ENCODE data around the gene BMF.

Gene BMF

DNA sequence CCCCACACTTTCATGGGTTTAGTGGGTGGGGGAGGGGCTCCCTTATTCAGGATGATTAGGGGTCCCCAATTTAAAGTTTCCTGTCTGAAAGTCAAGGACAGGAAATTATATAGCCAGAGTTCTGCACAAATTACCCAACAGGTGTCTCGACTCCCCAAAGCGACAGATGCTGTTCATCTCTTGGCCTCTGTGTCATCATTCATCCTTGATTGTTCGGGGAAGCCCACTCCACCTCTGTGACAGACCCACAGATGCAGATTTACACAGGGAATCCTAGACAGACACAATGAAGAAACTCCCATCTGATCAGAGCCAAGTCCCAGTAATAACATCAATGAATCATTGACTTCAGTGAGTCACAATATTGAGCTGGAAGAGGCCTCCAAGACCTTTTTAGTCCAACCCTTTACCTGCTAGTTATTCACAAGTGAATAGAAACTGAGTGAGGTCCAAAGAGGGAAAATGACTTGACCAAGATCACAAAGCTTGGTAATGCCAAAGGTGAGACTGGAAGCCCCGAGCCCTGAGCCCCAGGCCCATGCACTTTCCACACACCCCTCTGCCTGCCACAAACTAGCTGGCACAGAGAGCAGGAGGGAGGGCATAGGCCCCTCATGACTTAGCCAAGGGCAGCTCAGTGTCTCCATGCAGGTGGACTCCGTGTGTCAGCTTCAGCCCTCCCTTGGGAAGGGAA is 61.8 kb downstream of the BMF start:
- ATAC-seq: no peak
- no peaks in the 10 kb centered on the region for H3K27me3 Mint-ChIP-seq
- H3K4me3 Mint-ChIP-seq: no peak overlapping the region
- H3K36me3 Mint-ChIP-seq: peaks cover 13% of the 10 kb centered on the region
- H3K27ac Mint-ChIP-seq: peak overlapping the region; percentile 97
- no peaks in the 10 kb centered on the region for H3K9me3 Mint-ChIP-seq
- peaks cover 70% of the 10 kb centered on the region for H3K4me1 Mint-ChIP-seq

DNA sequence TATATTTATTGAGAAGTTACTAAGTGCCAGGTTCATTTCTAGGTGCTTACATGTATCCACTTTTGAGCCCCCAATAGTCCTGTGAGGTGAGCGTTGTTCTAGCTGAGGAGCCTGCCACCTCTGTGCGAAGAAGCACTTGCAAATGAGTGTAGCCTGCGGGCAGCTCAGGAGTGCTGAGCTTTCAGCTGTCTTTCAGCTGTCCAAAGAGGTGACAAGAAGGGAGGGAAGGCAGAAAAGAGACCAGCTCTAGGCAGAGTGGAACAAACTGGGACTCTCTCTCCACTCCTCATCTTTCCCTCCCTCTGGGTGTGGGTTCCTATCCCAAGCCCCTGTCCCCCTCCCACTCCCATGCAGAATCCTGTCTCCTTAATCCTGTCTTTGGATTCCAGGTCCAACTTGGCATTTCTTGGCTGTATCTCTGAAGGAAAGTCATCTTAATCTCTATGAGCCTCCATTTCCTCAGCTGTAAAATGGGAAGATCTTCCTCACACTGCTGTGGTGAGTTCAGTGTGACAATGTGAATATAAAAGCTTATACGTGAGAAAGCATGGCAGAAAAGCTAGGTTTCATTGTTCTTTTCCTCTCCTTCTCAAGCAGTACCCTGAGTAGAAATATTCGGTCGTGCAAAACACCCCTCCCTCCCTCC is 63.0 kb downstream of the BMF start:
- Mint-ChIP-seq H3K27me3 (no peaks in the 10 kb centered on the region), H3K4me1 (peaks cover 74% of the 10 kb centered on the region), H3K9me3 (no peaks in the 10 kb centered on the region), H3K36me3 (peaks cover 13% of the 10 kb centered on the region), H3K27ac (peak overlapping the region; percentile 97), H3K4me3 (peak overlapping the region; percentile 66)
- peak; percentile 19 for ATAC-seq

- Mint-ChIP-seq H3K27ac (peak overlapping the region; percentile 97), H3K4me3 (peak overlapping the region; percentile 66), H3K4me1 (peaks cover 72% of the 10 kb centered on the region), H3K36me3 (peaks cover 7% of the 10 kb centered on the region), H3K9me3 (no peaks in the 10 kb centered on the region), H3K27me3 (no peaks in the 10 kb centered on the region)
- ATAC-seq: peak; percentile 92
These were observed 63.7 kb downstream of the BMF start for GRCh38 chr15:40044717-40045571.

- H3K9me3 Mint-ChIP-seq: no peaks in the 10 kb centered on the region
- peak overlapping the region; percentile 66 for H3K4me3 Mint-ChIP-seq
- H3K27ac Mint-ChIP-seq: peak overlapping the region; percentile 97
These were observed 64.6 kb downstream of the BMF start for GRCh38 chr15:40043927-40044716.

DNA sequence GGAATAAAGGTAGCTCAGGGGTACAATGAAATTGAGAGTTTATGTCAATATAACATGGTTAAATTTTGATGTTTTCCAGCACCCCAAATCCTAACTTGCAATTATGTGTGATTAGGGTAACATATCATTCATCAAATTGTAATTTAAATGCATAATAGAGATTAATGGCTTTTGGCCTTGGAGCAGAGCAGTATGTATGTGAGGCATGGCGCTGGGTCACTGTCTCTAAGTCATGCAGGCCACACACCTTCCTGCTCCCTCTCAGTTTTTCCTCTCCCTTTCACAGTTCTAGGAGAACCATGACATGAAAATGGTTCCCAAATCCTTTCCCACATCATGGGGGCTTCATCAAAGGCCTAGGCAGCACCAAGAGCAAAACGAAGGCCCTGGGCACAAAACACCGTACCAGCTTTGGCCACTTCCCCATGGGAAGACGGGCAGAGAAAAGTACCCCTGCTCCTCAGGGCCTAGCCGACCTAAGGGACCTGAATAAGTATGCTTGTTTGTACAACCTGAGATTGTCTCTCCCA is 65.8 kb downstream of the BMF start:
- Mint-ChIP-seq H3K4me3 (no peak overlapping the region), H3K36me3 (peaks cover 2% of the 10 kb centered on the region), H3K4me1 (peaks cover 70% of the 10 kb centered on the region), H3K27ac (no peak overlapping the region), H3K27me3 (no peaks in the 10 kb centered on the region), H3K9me3 (no peaks in the 10 kb centered on the region)
- no peak for ATAC-seq

More at GRCh38 chr15:40043927-40044716, 64.6 kb downstream of the BMF start:
- ATAC-seq: no peak
- Mint-ChIP-seq H3K4me1 (peaks cover 72% of the 10 kb centered on the region), H3K36me3 (peaks cover 5% of the 10 kb centered on the region), H3K27me3 (no peaks in the 10 kb centered on the region)

DNA sequence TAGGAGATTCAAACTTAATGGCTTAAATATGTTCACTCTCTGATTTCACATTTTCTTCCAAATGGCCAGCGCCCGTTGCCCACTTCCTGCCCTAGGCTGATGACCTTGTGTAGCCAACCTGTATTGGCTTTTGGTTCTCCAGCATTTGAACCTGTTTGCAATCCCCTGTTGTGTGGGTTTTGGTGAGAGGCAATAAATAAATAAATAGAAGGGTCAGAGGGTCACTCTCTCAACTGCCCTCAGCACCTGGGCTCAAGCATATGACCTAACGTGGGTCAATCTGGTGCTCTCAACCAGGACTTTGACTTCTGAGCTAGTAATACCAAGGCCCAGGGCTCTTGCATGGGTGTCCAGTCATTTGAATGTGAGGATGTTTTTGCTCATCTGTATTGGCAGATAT is 67.9 kb downstream of the BMF start:
- H3K4me3 Mint-ChIP-seq: peak overlapping the region; percentile 98
- peak overlapping the region; percentile 98 for H3K27ac Mint-ChIP-seq
- H3K27me3 Mint-ChIP-seq: no peaks in the 10 kb centered on the region
- H3K9me3 Mint-ChIP-seq: no peaks in the 10 kb centered on the region
- H3K36me3 Mint-ChIP-seq: peaks cover 21% of the 10 kb centered on the region
- no peak for ATAC-seq
- H3K4me1 Mint-ChIP-seq: peaks cover 55% of the 10 kb centered on the region

DNA sequence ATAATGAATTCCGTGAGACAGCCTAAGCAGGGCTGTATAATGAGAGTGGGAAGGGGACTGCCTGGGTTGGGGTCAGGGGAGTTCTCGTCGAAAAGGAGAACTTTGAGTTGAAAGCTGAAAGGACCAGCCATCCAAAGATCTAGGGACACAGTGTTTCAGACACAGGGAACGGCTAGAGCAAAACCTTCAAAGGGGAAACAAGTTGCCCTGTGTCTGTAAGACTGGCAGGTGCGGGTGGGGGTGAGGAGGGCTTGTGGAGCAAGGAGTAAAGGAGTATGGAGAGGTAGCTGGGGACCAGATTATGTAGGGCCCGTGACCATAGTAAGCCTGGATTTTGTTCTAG is 68.4 kb downstream of the BMF start:
- H3K9me3 Mint-ChIP-seq: no peaks in the 10 kb centered on the region
- ATAC-seq: no peak
- H3K4me3 Mint-ChIP-seq: peak overlapping the region; percentile 98
- peaks cover 21% of the 10 kb centered on the region for H3K36me3 Mint-ChIP-seq
- no peaks in the 10 kb centered on the region for H3K27me3 Mint-ChIP-seq
- H3K27ac Mint-ChIP-seq: peak overlapping the region; percentile 98
- H3K4me1 Mint-ChIP-seq: peaks cover 50% of the 10 kb centered on the region

DNA sequence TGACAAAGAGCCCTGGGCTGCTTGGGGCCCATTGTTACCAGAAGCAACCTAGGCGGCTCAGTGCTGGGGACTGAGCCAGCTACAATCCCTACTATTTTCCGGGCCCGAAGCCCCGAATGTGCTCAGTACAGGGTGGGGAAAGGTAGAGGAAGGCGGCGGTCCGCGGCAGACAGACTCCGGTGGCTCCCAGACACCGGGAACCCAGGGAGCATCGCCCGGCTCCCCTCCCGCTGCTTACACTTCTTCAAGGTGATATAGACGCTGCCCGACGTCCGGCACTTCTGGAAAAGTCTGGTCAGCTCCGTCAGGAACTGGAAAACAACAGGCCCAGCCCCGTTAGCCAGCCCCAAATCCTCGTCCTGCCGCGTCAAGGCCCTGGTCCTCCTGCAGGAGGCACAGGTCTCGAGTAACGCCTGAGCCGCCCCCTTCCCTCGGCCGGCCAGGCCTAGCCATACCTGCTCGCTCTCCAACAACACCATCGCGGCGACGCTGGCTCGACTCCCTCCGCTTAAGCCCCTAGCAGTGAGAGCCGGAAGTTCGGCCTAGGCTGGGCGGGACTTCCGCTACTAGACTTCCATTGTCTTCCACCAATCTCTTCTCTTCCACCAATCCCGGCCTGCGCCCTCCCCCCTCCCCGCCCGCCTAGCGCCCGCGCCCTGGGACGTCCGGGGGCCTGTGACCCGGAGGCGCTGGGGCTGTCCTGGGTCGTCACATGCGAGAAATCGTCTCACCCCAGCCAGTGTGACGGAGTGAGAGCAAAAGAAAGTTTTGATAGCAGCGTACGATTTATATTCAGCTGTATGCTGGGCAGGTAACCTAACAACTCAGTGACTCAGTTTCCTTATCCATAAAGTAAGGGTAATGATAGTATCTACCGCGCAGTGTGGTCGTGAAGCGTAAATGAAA is 69.8 kb downstream of the BMF start, which contains the start of gene SRP14:
Gene SRP14 (minus strand): TSS at position 544 of the 906 bp plus-strand sequence. CDS start 65 bp downstream, at position 479.
- Mint-ChIP-seq H3K4me3 (peak within 1 kb of the TSS; percentile 98), H3K9me3 (no peaks in the 10 kb centered on the region), H3K27ac (peak within 1 kb of the TSS; percentile 98), H3K36me3 (peaks cover 31% of the 10 kb centered on the region), H3K4me1 (peaks cover 36% of the 10 kb centered on the region), H3K27me3 (no peaks in the 10 kb centered on the region)
- peak; percentile 99 for ATAC-seq

DNA sequence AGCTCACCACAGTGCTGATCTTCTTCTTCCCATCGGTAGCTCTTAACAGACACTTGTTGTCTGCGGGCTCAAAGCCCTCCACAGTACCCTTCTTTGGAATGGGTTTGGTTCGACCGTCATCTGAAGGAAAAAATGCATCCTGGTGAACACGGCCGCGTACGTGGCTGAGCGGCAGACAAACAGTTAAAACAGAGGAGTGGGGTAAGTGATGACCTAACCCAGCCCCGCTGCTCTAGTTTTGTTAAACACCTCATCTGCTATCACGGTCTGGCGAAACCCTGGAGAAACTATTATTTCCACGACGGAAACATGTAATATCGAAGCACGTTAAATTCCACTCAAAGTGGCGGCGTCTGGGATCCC is 70.4 kb downstream of the BMF start:
- Mint-ChIP-seq H3K27me3 (no peaks in the 10 kb centered on the region), H3K4me1 (peaks cover 36% of the 10 kb centered on the region), H3K4me3 (peak overlapping the region; percentile 98), H3K36me3 (peaks cover 31% of the 10 kb centered on the region), H3K9me3 (no peaks in the 10 kb centered on the region), H3K27ac (peak overlapping the region; percentile 98)
- no peak for ATAC-seq

Measured in stimulated activated memory B cell treated with anti-CD40 and anti-IgM and Interleukin-4, amounts not matched to agents 10 μg/mL and 1 μg/mL and 100 μg/mL, for 72 hours (primary cell).